K562 (cell line): ENCODE measurements around the gene NUP205. TPM values are rescaled to one million over a fixed set of nuclear protein-coding genes. Genes with fewer than 3 reads are reported as not detected.

Experiments
- BRD9 ChIP-seq: fragments of 450-650 bp; IDR thresholded peaks from 2 replicates; pipeline ENCODE4 v1.6.1; 2018; ENCODE audit warnings: low read depth; ENCODE audit not compliant: partially characterized antibody
- CTBP1 ChIP-seq: fragments of 450-650 bp; IDR thresholded peaks from 2 replicates; pipeline ENCODE4 v1.6.1; 2016; ENCODE audit warnings: borderline replicate concordance
- DMBX1 ChIP-seq: fragments of 250-450 bp; sonication (Bioruptor Pico); IDR thresholded peaks from 2 replicates; pipeline ENCODE4 v1.8.0; 2022; ENCODE audit warnings: inconsistent platforms, mild to moderate bottlenecking, moderate library complexity, borderline replicate concordance
- EGR1 ChIP-seq: fragments of 450-650 bp; conservative IDR thresholded peaks from 2 replicates; pipeline ENCODE4 v1.6.1; 2017; ENCODE audit warnings: mild to moderate bottlenecking
- ERF ChIP-seq: fragments of 450-650 bp; formaldehyde crosslinking; IDR thresholded peaks from 2 replicates; pipeline ENCODE4 v1.4.0; 2020; ENCODE audit warnings: mild to moderate bottlenecking, mixed read lengths
- HCFC1 ChIP-seq: IDR thresholded peaks from 2 replicates; pipeline ENCODE4 v1.6.1; 2012; ENCODE audit warnings: low read depth, low read length, improper control_type of control experiment
- HMG20A ChIP-seq: fragments of 450-650 bp; formaldehyde crosslinking; conservative IDR thresholded peaks from 2 replicates; pipeline ENCODE4 v1.4.0; 2020; ENCODE audit warnings: mild to moderate bottlenecking, mixed read lengths
- MAFK ChIP-seq: IDR thresholded peaks from 2 replicates; pipeline ENCODE4 v1.6.1; 2011; ENCODE audit warnings: low read length, improper control_type of control experiment
- MCM3 ChIP-seq: fragments of 450-650 bp; IDR thresholded peaks from 2 replicates; pipeline ENCODE4 v1.6.1; 2016
- PHF21A ChIP-seq: fragments of 450-650 bp; IDR thresholded peaks from 2 replicates; pipeline ENCODE4 v1.6.1; 2017; ENCODE audit warnings: low read depth, borderline replicate concordance
- RFX1 ChIP-seq: fragments of 450-650 bp; IDR thresholded peaks from 2 replicates; pipeline ENCODE4 v1.6.1; 2016; ENCODE audit warnings: mild to moderate bottlenecking, moderate library complexity
- SMAD4 ChIP-seq: fragments of 250-450 bp; sonication (Bioruptor Pico); conservative IDR thresholded peaks from 2 replicates; pipeline ENCODE4 v1.8.0; 2021; ENCODE audit warnings: inconsistent platforms, mild to moderate bottlenecking, moderate library complexity
- SPI1 ChIP-seq: IDR thresholded peaks from 2 replicates; pipeline ENCODE4 v1.6.1; 2011; ENCODE audit warnings: low read depth, low read length, control low read depth, borderline replicate concordance
- SRF ChIP-seq, 2 experiments: fragments of 250-450, 450-650 bp in 1 of 2; sonication (Bioruptor Pico) in 1 of 2; sonication (generic) in 1 of 2; formaldehyde crosslinking; IDR thresholded peaks; 2 replicates each; pipeline versions ENCODE4 v1.5.0 to v1.5.1; 2020 to 2022; ENCODE audit warnings: mild to moderate bottlenecking in 1 of 2, missing genetic modification reagents in 1 of 2
- ZNF253 ChIP-seq: fragments of 250-450 bp; sonication (Bioruptor Pico); conservative IDR thresholded peaks from 2 replicates; pipeline ENCODE4 v1.6.1; 2021; ENCODE audit warnings: mild to moderate bottlenecking
- polyA plus RNA-seq, 8 experiments: library from polyadenylated mRNA; depleted of rRNA in 4 of 8; stranded (reverse) in 5 of 8; unstranded in 3 of 8; fragments of >200 nt; fragmentation: Nextera tagmentation in 2 of 8; fragmentation: Illumina TruSeq in 1 of 8; extraction: Ambion mirVana in 2 of 8; extraction: Trizol in 1 of 8; gene quantifications; 2 replicates each; pipeline versions ENCODE4 v1.2.1 to v1.2.3, GENCODE V29; 2011 to 2014; ENCODE audit warnings: inconsistent platforms in 1 of 8, missing spikeins in 1 of 8
- total RNA-seq, 7 experiments: library from RNA; depleted of rRNA in 6 of 7; stranded (reverse); fragments of >200 nt in 6 of 7; fragmentation: Illumina TruSeq in 2 of 7; extraction: Trizol in 2 of 7; gene quantifications; 2 replicates each; pipeline versions ENCODE4 v1.2.1 to v1.2.3, GENCODE V29; 2011 to 2021; ENCODE audit warnings: low replicate concordance in 1 of 7
- TF ChIP-seq, protein P1 (sequence below): fragments of 450-650 bp; formaldehyde crosslinking; IDR thresholded peaks from 2 replicates; pipeline ENCODE4 v1.4.0; 2020; ENCODE audit warnings: mild to moderate bottlenecking, moderate library complexity
- TF ChIP-seq, protein P2 (sequence below): fragments of 450-650 bp; formaldehyde crosslinking; IDR thresholded peaks from 2 replicates; pipeline ENCODE4 v1.4.0; 2020; ENCODE audit warnings: mild to moderate bottlenecking
- TF ChIP-seq, protein P3 (sequence below): sonication (generic); formaldehyde crosslinking; IDR thresholded peaks from 2 replicates; pipeline ENCODE4 v1.9.0; 2022; ENCODE audit warnings: mild to moderate bottlenecking, missing genetic modification reagents
- TF ChIP-seq, protein P4 (sequence below): IDR thresholded peaks from 2 replicates; pipeline ENCODE4 v1.6.1; 2012; ENCODE audit warnings: low read depth, low read length, improper control_type of control experiment, borderline replicate concordance
- TF ChIP-seq, protein P5 (sequence below): fragments of 250-450 bp; sonication (Bioruptor Pico); IDR thresholded peaks from 2 replicates; pipeline ENCODE4 v1.4.0; 2020; ENCODE audit warnings: borderline replicate concordance

The NUP205 gene
- total and polyA plus RNA-seq, 9 of the 15 experiments (the other 6 are each of a cell fraction or from before 2014, with no cell fraction given) = 101 to 282 (median 193) TPM

DNA sequence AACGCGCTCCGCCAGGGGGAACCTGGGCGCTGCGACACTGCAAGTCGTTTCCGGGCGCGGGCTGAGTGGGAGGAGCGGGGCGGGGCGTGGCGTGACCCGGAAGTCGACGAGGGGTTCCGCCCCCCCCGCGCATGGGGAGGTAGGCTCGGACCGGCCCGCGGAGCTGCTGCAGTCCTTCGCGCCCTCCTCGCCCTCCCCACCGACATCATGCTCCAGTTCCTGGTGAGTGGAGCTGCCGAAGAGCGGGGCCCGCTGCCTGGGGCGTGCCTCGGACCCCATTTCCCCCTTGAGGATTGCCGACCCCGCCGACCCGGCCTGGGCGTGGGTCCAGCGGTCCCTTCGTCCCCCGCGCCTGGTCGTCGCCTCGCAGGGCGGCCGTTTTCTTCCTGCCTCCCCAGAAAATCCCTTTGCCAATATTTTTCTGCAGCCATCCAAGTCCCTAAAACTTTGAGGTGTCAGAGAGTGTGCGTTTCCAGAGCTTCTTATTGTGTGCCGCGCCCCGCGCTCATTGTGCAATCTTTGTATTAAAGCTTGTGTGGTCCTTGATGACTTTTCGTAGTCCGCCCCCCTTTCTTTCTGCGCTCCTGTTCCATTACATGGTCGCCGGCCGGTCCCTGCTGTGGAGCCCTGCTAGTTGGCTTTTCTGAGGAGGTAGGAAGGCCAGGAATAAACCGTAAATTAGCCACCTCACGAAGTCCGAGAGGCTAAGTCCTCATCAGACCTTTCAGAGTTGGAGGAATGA, 104.8 kb downstream of the NUP205 start, which contains the start of gene STMP1 (continued):
- TF ChIP-seq MCM3 = no peak
- TF ChIP-seq, protein P1, sequence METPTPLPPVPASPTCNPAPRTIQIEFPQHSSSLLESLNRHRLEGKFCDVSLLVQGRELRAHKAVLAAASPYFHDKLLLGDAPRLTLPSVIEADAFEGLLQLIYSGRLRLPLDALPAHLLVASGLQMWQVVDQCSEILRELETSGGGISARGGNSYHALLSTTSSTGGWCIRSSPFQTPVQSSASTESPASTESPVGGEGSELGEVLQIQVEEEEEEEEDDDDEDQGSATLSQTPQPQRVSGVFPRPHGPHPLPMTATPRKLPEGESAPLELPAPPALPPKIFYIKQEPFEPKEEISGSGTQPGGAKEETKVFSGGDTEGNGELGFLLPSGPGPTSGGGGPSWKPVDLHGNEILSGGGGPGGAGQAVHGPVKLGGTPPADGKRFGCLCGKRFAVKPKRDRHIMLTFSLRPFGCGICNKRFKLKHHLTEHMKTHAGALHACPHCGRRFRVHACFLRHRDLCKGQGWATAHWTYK (CRISPR knock-in tag) = no peak
- TF ChIP-seq, protein P2, sequence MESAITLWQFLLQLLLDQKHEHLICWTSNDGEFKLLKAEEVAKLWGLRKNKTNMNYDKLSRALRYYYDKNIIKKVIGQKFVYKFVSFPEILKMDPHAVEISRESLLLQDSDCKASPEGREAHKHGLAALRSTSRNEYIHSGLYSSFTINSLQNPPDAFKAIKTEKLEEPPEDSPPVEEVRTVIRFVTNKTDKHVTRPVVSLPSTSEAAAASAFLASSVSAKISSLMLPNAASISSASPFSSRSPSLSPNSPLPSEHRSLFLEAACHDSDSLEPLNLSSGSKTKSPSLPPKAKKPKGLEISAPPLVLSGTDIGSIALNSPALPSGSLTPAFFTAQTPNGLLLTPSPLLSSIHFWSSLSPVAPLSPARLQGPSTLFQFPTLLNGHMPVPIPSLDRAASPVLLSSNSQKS (CRISPR knock-in tag) = no peak
- TF ChIP-seq DMBX1 (CRISPR knock-in tag) = no peak
- peak; percentile 82 for TF ChIP-seq SMAD4 (CRISPR knock-in tag)
- TF ChIP-seq, protein P3, sequence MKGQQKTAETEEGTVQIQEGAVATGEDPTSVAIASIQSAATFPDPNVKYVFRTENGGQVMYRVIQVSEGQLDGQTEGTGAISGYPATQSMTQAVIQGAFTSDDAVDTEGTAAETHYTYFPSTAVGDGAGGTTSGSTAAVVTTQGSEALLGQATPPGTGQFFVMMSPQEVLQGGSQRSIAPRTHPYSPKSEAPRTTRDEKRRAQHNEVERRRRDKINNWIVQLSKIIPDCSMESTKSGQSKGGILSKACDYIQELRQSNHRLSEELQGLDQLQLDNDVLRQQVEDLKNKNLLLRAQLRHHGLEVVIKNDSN = peak; percentile 74
- no peak; the same call in 1 of the 2 replicates for TF ChIP-seq ERF (CRISPR knock-in tag)
- peak; percentile 82 for TF ChIP-seq HCFC1
- TF ChIP-seq, protein P4, sequence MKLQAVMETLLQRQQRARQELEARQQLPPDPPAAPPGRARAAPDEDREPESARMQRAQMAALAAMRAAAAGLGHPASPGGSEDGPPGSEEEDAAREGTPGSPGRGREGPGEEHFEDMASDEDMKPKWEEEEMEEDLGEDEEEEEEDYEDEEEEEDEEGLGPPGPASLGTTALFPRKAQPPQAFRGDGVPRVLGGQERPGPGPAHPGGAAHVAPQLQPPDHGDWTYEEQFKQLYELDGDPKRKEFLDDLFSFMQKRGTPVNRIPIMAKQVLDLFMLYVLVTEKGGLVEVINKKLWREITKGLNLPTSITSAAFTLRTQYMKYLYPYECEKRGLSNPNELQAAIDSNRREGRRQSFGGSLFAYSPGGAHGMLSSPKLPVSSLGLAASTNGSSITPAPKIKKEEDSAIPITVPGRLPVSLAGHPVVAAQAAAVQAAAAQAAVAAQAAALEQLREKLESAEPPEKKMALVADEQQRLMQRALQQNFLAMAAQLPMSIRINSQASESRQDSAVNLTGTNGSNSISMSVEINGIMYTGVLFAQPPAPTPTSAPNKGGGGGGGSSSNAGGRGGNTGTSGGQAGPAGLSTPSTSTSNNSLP = no peak
- 0 out of 2 replicates have a peak, but pooled peaks have one; percentile 1 for TF ChIP-seq PHF21A
- TF ChIP-seq, protein P5, sequence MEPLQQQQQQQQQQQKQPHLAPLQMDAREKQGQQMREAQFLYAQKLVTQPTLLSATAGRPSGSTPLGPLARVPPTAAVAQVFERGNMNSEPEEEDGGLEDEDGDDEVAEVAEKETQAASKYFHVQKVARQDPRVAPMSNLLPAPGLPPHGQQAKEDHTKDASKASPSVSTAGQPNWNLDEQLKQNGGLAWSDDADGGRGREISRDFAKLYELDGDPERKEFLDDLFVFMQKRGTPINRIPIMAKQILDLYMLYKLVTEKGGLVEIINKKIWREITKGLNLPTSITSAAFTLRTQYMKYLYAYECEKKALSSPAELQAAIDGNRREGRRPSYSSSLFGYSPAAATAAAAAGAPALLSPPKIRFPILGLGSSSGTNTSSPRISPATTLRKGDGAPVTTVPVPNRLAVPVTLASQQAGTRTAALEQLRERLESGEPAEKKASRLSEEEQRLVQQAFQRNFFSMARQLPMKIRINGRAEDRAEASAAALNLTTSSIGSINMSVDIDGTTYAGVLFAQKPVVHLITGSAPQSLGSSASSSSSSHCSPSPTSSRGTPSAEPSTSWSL (CRISPR knock-in tag) = no peak
- TF ChIP-seq MAFK = 0 out of 2 replicates have a peak, but pooled peaks have one; percentile 20
- TF ChIP-seq BRD9 = peak; percentile 27
- no peak for TF ChIP-seq HMG20A (CRISPR knock-in tag)
- TF ChIP-seq RFX1 = no peak
- TF ChIP-seq SRF (CRISPR knock-in tag; IDR thresholded peaks at IDR 0.05) = peak in 1 of 2 experiments; percentile 83; a peak in 2 of 4 replicates
- TF ChIP-seq ZNF253 = no peak; the same call in 1 of the 2 replicates
- peak; percentile 20; the same call in 1 of the 2 replicates for TF ChIP-seq SPI1
- peak; percentile 94 for TF ChIP-seq EGR1
- peak; percentile 50; the same call in 1 of the 2 replicates for TF ChIP-seq CTBP1
